HCEC 1CT (cell line): ENCODE data around the gene ZNF74.
"Not testable (repeated sequence)": the region's sequence is repeated elsewhere in the genome, so short reads cannot be mapped to it uniquely, and the experiment has no call there.

Experiments
- DNase-seq: peaks from one replicate; pipeline ENCODE4 v3.0.0-alpha.2; 2017

Gene ZNF74

DNA sequence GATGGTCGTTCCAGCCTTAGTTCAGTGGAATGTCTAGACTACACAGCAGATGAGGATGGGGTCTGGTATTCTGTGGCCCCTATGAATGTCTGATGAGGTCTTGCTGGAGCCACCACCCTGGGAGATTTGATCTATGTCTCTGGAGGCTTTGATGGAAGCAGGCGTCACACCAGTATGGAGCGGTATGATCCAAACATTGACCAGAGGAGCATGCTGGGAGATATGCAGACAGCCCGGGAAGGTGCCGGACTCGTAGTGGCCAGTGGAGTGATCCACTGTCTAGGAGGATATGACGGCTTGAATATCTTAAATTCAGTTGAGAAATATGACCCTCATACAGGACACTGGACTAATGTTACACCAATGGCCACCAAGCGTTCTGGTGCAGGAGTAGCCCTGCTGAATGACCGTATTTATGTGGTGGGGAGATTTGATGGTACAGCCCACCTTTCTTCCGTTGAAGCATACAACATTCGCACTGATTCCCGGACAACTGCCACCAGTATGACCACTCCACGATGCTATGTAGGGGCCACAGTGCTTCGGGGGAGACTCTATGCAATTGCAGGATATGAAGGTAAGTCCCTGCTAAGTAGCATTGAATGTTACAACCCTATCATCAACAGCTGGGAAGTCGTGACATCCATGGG lies 57.3 kb downstream of the ZNF74 start:
- not testable (repeated sequence) for DNase-seq

DNA sequence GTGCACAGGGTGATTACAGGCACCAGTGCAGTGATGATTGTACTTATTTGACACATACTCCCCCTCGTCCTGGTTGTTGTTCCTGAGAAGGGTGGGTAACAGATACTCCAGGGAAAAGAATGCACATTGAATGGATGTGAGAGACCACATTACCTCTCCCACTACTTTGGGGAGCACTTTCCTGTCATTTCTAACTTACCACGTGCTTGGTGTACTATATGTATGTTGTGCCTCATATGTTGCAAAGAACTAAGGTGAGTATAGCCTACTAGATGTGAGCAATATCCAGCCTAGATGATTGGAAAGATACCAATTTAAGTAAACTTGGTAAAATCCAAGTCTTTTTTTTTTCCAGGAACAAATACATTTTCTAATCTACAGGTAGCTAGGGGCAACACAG lies 58.0 kb downstream of the ZNF74 start:
- no peak for DNase-seq

DNA sequence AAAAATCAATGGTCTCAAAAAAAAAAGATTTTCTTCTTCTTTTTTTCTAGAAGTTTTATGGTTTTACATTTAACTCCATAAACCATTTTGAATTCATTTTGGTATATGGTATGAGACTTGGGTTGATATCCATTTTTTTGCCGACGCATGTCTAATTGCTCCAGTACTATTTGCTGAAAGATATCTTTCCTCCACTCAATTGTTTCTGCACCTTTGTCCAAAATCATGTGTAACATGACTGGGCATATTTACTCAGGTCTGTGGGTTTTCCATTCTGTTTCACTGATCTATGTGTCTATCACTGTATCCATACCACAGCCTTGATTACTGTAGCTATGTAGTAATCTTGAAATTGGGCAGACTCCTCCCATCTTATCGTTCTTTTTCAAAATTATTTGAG lies 59.3 kb downstream of the ZNF74 start:
- no peak for DNase-seq

DNA sequence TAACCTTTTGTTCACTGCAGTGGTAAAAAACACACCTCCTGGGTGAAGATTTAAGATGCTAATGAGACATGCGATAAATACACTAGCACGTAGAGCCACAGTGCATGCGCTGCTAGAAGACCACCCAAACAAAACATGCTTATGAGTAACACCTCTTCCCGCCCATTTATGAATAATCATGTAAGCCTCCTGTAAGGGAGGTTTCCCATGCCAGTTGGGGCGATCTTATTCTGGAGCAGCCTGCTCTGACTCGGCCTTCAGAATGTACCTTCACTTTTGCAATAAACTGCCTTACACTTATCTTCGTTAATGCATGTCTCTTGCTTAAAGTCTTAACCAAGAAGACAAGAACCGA lies 61.7 kb downstream of the ZNF74 start:
- no peak for DNase-seq

DNA sequence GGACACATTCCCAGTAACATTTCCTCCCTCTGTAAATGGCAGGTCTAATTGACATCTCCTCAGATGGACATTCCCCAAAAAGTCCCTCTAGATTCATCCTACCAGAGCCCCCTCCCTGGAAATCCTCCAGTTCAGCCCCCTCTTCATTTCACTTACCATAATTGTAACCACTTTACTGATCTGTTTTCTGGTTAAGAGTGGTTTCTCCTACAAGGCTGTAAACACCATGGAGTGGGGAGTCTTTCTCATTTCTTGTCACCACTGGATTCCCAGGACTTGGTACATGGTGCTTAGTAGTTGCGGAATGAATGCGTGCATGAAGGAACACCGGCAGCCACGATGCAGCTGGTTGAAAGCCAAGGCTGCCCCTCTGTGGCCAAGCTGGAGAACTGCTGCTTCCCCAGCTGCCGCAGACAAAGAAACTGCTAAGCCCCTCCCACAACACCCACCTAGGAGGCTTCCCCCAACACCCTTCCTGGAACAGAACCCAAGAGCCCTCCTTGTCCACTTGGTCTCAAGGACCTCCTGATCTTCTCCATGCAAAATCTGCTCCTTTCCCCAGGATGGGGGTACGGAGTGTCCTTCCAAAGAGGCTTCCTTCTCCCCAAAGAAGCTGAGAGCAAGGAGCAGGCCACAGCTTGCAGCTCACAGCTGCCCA lies 62.2 kb downstream of the ZNF74 start:
- peak; percentile 71 for DNase-seq

DNA sequence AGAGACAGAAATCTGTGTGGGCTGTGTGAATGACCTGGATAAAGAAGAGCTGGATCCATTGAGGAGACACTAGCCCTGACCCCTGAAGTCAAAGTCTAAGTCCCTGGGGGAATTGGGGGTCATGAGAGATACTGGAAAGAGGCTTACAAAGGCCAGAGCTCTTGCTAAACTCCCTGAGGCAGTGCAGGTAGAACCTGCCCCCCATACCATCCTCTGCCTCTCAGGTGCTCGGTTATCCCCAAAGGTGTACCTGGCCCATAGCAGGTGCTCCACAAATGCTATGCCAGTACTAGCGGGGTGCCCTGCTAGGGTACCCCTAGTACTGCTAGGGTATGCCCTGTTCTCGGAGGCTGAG lies 62.7 kb downstream of the ZNF74 start:
- DNase-seq = no peak

DNA sequence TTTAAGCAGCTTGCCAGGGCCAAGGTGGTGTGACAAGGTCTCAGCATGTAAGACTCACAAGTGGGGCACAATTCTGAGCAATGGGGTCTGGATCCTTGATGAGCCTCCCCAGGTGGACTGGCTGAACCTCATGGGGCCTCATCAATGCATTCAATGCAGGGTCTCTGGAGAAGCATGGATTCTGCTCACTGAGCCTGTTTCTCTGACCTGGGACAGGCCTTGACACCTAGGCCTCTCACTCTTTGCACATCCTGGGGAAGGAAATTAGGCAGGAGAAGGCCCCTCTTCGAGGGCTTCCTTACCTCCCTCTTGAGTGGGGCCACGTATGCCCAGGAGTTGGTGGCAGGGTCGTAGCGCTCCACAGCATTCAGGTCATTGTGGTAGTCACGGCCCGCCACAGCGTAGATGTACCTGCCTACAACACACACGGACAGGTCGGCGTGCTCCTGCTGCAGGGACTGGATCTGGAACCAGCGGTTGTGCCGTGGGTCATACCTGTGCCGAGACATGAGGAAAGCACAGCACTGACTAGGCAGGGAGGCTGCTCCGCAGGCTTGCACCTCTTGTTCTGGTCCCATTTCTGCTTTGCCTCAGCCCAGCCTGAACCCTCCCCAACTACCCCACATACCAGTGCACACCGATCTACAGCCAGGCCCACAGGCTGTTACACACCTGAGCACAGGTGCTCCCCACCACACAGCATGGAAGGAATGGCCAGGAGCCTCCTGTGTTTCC lies 63.7 kb downstream of the ZNF74 start:
- DNase-seq = no peak
